ENCODE measurements around the gene ZBTB16. TPM values are rescaled to one million over a fixed set of nuclear protein-coding genes. Genes with fewer than 3 reads are reported as not detected.

The ZBTB16 gene
- polyA plus RNA-seq, 1 donor (not counting 4 experiments of a cell fraction or from before 2014, with no cell fraction given): 0.18 TPM

DNA sequence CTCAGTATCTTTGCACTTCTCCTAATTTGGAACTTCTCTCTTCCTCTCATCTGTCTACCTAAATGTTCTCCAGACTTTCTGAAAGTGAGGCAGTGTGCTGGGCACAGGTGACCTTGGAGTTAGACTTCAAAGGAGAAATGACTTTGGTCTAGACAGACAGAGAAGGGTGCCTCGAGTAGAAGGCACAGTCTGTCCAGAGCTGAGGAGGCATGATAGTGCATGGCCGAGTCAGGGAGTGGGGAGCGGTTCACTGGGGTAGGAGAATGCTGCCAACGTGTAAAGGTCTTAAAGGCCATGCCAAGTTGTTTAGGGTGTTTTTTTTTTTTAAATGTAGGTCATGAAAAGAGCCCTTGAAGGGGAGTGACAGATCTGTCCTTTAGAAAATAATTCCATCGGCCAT, 17.3 kb upstream of the ZBTB16 start:
- H3K9me3 ChIP-seq (ENCODE audit: control insufficient read depth, low read depth, low read length): no peaks in the 10 kb centered on the region
- no peaks in the 10 kb centered on the region for H4K20me1 ChIP-seq (ENCODE audit: control insufficient read depth, extremely low read depth, insufficient read depth, low read length)
- H3K4me2 ChIP-seq (ENCODE audit: control insufficient read depth, extremely low read depth, insufficient read depth, low read depth, low read length): no peak overlapping the region
- H3K4me1 ChIP-seq (ENCODE audit: control insufficient read depth, extremely low read depth, insufficient read depth, low read length): peaks cover 3% of the 10 kb centered on the region
- no peak overlapping the region for H3K27ac ChIP-seq (ENCODE audit: control insufficient read depth, insufficient read depth, low read length)
- no peak overlapping the region for H2AFZ ChIP-seq (ENCODE audit: control insufficient read depth, low read length)
- no peaks in the 10 kb centered on the region for H3K79me2 ChIP-seq (ENCODE audit: control insufficient read depth, insufficient read depth, low read length)
- H3K27me3 ChIP-seq (ENCODE audit: control insufficient read depth, extremely low read depth, insufficient read depth, low read length): peaks cover 6% of the 10 kb centered on the region
- H3K9ac ChIP-seq (ENCODE audit: control insufficient read depth, extremely low read depth, insufficient read depth, low read length): no peak overlapping the region
- H3K36me3 ChIP-seq (ENCODE audit: control insufficient read depth in 2 of 2, extremely low read depth in 1 of 2, insufficient read depth in 2 of 2, low read length in 2 of 2): no peaks in the 10 kb centered on the region
- DNase-seq (ENCODE audit: low read depth, low spot score) (no peak), FAIRE-seq (no peak)
- H3K9me1 ChIP-seq (ENCODE audit: control insufficient read depth, extremely low read depth, insufficient read depth, low read length): no peaks in the 10 kb centered on the region
- TF ChIP-seq CTCF (optimal IDR thresholded peaks at IDR 0.05 in 1 of 3, IDR thresholded peaks at IDR 0.05 in 1 of 3, conservative IDR thresholded peaks at IDR 0.05 in 1 of 3; ENCODE audit: extremely low read depth in 1 of 3, insufficient read depth in 2 of 3, low read length in 3 of 3): no peak
- dilution Hi-C loops (cut with MboI; ENCODE audit: extremely low pct_ligation_motif_present, low sequenced_read_pairs): loop anchor here (25.0 kb wide), 1 partner anchor 220 kb away; no protein-coding TSS in a partner anchor
- no peak overlapping the region for H3K4me3 ChIP-seq (ENCODE audit: control insufficient read depth in 2 of 3, extremely low read depth in 1 of 3, insufficient read depth in 2 of 3, low read depth in 1 of 3, low read length in 3 of 3)

GRCh38 chr11:114044042-114044871, 15.3 kb upstream of the ZBTB16 start:
- no peak overlapping the region for H3K27ac ChIP-seq (ENCODE audit: control insufficient read depth, insufficient read depth, low read length)
- dilution Hi-C loops (cut with MboI; ENCODE audit: extremely low pct_ligation_motif_present, low sequenced_read_pairs): loop anchor here (25.0 kb wide), 1 partner anchor 218 kb away; no protein-coding TSS in a partner anchor

More at GRCh38 chr11:114044042-114044871, 15.3 kb upstream of the ZBTB16 start:
- H3K27me3 ChIP-seq (ENCODE audit: control insufficient read depth, extremely low read depth, insufficient read depth, low read length): no peaks in the 10 kb centered on the region
- no peaks in the 10 kb centered on the region for H3K36me3 ChIP-seq (ENCODE audit: control insufficient read depth in 2 of 2, extremely low read depth in 1 of 2, insufficient read depth in 2 of 2, low read length in 2 of 2)
- H4K20me1 ChIP-seq (ENCODE audit: control insufficient read depth, extremely low read depth, insufficient read depth, low read length): no peaks in the 10 kb centered on the region
- TF ChIP-seq CTCF (optimal IDR thresholded peaks at IDR 0.05 in 1 of 3, IDR thresholded peaks at IDR 0.05 in 1 of 3, conservative IDR thresholded peaks at IDR 0.05 in 1 of 3; ENCODE audit: extremely low read depth in 1 of 3, insufficient read depth in 2 of 3, low read length in 3 of 3) (no peak), EZH2 (IDR thresholded peaks at IDR 0.05; ENCODE audit: low read length) (no peak)
- no peak overlapping the region for H3K4me2 ChIP-seq (ENCODE audit: control insufficient read depth, extremely low read depth, insufficient read depth, low read depth, low read length)
- H2AFZ ChIP-seq (ENCODE audit: control insufficient read depth, low read length): no peak overlapping the region
- FAIRE-seq: no peak
- DNase-seq (ENCODE audit: low read depth, low spot score): no peak
- H3K4me1 ChIP-seq (ENCODE audit: control insufficient read depth, extremely low read depth, insufficient read depth, low read length): peaks cover 3% of the 10 kb centered on the region
- H3K4me3 ChIP-seq (ENCODE audit: control insufficient read depth in 2 of 3, extremely low read depth in 1 of 3, insufficient read depth in 2 of 3, low read depth in 1 of 3, low read length in 3 of 3): no peak overlapping the region
- no peaks in the 10 kb centered on the region for H3K79me2 ChIP-seq (ENCODE audit: control insufficient read depth, insufficient read depth, low read length)
- no peaks in the 10 kb centered on the region for H3K9me3 ChIP-seq (ENCODE audit: control insufficient read depth, low read depth, low read length)
- H3K9me1 ChIP-seq (ENCODE audit: control insufficient read depth, extremely low read depth, insufficient read depth, low read length): no peaks in the 10 kb centered on the region
- H3K9ac ChIP-seq (ENCODE audit: control insufficient read depth, extremely low read depth, insufficient read depth, low read length): no peak overlapping the region
